Hematopoietic multipotent progenitor cell (in vitro differentiated cells): ENCODE measurements around the gene WDR91. TPM values are rescaled to one million over a fixed set of nuclear protein-coding genes. Genes with fewer than 3 reads are reported as not detected.

Experiments
- DNase-seq, 3 donors: peaks; one replicate each; pipeline ENCODE4 v3.0.0-alpha.2; 2011 to 2015; ENCODE audit warnings: low read depth in 2 of 3, low spot score in 2 of 3
- small RNA-seq: library from RNA; depleted of rRNA; stranded (forward); fragments of <200 nt; gene quantifications from one replicate; pipeline ENCODE3, GENCODE V24; 2012
- total RNA-seq: library from RNA; depleted of rRNA; stranded (reverse); fragments of >200 nt; gene quantifications from one replicate; pipeline ENCODE4 v1.2.3, GENCODE V29; 2012

Gene WDR91
- total RNA-seq, 1 donor = 43.4 TPM

- DNase-seq = no peak
Observed at GRCh38 chr7:135143885-135144668, 67.2 kb downstream of the WDR91 start.

Small RNA genes within 50 kb of the gene (small RNA-seq; reads per million reads assigned to genes)
- gene MIR6509 = 0.47 reads per million

Other genes starting within 250 kb of the WDR91 start
- gene AGBL3, start 225.0 kb downstream of the WDR91 start, total RNA-seq = 0.81 TPM
- 38.0 TPM for gene TMEM140, start 63.5 kb downstream of the WDR91 start, total RNA-seq
- 53.6 TPM for gene CYREN, start 40.8 kb downstream of the WDR91 start, total RNA-seq
- gene STRA8, start 22.3 kb upstream of the WDR91 start, total RNA-seq = not detected